HL-60 (cell line): Measurements from ENCODE around the gene SPDYE2.
"Not testable (repeated sequence)": the region's sequence is repeated elsewhere in the genome, so short reads cannot be mapped to it uniquely, and the experiment has no call there.

Experiments used
- POLR2AphosphoS5 ChIP-seq: IDR thresholded peaks from 2 replicates; pipeline ENCODE4 v1.6.1; 2012; ENCODE audit warnings: low read depth
- SPI1 ChIP-seq: IDR thresholded peaks from 2 replicates; pipeline ENCODE4 v1.6.1; 2012; ENCODE audit warnings: low read depth, mild to moderate bottlenecking, borderline replicate concordance
- TF ChIP-seq, protein P1 (sequence below): IDR thresholded peaks from one replicate; pipeline ENCODE4 v1.5.1; 2011; ENCODE audit warnings: low read length, control low read depth, inconsistent platforms; ENCODE audit not compliant: insufficient read depth
- TF ChIP-seq, protein P2 (sequence below): IDR thresholded peaks from 2 replicates; pipeline ENCODE4 v1.6.1; 2012; ENCODE audit warnings: low read depth; ENCODE audit not compliant: insufficient replicate concordance

DNA sequence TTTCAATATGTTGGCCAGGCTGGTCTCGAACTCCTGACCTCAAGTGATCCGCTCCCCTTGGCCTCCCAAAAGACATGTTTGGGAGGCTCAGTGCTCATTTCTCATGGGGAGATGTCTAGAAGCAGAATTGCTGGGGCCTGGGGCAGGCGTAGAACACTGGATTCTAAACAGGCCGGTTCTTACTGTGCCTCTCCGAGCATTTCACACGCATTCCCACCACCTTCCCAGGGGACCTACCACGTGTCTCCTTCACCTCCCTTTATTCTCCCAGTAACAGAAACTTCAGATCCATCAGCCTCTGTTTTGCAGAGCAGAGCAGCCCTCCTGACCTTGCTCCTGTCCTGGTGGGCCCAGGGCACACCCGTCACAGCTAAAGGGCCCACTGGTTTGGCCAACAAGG lies 23.8 kb upstream of the SPDYE2 start:
- TF ChIP-seq, protein P1, sequence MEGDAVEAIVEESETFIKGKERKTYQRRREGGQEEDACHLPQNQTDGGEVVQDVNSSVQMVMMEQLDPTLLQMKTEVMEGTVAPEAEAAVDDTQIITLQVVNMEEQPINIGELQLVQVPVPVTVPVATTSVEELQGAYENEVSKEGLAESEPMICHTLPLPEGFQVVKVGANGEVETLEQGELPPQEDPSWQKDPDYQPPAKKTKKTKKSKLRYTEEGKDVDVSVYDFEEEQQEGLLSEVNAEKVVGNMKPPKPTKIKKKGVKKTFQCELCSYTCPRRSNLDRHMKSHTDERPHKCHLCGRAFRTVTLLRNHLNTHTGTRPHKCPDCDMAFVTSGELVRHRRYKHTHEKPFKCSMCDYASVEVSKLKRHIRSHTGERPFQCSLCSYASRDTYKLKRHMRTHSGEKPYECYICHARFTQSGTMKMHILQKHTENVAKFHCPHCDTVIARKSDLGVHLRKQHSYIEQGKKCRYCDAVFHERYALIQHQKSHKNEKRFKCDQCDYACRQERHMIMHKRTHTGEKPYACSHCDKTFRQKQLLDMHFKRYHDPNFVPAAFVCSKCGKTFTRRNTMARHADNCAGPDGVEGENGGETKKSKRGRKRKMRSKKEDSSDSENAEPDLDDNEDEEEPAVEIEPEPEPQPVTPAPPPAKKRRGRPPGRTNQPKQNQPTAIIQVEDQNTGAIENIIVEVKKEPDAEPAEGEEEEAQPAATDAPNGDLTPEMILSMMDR = not testable (repeated sequence)
- TF ChIP-seq SPI1, POLR2AphosphoS5: not testable (repeated sequence)
- TF ChIP-seq, protein P2, sequence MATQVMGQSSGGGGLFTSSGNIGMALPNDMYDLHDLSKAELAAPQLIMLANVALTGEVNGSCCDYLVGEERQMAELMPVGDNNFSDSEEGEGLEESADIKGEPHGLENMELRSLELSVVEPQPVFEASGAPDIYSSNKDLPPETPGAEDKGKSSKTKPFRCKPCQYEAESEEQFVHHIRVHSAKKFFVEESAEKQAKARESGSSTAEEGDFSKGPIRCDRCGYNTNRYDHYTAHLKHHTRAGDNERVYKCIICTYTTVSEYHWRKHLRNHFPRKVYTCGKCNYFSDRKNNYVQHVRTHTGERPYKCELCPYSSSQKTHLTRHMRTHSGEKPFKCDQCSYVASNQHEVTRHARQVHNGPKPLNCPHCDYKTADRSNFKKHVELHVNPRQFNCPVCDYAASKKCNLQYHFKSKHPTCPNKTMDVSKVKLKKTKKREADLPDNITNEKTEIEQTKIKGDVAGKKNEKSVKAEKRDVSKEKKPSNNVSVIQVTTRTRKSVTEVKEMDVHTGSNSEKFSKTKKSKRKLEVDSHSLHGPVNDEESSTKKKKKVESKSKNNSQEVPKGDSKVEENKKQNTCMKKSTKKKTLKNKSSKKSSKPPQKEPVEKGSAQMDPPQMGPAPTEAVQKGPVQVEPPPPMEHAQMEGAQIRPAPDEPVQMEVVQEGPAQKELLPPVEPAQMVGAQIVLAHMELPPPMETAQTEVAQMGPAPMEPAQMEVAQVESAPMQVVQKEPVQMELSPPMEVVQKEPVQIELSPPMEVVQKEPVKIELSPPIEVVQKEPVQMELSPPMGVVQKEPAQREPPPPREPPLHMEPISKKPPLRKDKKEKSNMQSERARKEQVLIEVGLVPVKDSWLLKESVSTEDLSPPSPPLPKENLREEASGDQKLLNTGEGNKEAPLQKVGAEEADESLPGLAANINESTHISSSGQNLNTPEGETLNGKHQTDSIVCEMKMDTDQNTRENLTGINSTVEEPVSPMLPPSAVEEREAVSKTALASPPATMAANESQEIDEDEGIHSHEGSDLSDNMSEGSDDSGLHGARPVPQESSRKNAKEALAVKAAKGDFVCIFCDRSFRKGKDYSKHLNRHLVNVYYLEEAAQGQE = not testable (repeated sequence)
